ENCODE results near the gene SOX13.

Gene SOX13

GRCh38 chr1:204108312-204109141 lies 35.6 kb downstream of the SOX13 start:
- no peak for DNase-seq

- DNase-seq, result no peak
Observed at GRCh38 chr1:204110894-204111633, 38.1 kb downstream of the SOX13 start.

DNA sequence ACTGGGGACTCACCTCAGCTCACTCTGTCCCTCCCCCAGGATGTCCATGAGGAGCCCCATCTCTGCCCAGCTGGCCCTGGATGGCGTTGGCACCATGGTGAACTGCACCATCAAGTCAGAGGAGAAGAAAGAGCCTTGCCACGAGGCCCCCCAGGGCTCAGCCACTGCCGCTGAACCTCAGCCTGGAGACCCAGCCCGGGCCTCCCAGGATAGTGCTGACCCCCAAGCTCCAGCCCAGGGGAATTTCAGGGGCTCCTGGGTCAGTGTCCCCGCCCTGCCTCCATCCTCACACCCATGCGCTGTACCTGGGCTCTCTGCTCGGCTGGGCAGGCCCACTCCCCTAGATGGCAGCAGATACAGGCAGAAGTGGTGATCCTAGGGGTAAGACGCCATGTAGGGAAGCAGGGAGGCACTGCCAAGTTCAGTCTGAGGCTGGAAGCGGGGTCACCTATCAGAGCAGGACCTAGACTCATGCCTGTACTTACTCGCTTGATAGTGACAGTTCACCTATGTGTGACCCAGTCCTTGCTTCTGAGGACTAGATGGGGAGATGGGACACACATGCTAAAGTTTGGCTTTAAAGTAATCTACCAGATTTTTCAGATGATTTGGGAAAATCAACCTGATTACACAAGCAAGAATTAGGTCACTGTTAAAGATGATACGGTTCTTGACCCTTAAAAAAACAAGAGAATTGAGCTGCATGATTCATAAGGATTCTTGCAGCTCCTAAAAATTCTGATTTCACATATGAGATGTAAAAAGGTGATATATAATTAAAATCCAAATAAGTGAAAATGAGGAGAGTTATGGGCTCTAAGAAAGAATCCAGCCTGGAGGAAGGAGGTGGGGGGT lies 40.2 kb downstream of the SOX13 start:
- DNase-seq, result no peak

- DNase-seq, result no peak
Observed at GRCh38 chr1:204113896-204114295, 41.0 kb downstream of the SOX13 start.

DNA sequence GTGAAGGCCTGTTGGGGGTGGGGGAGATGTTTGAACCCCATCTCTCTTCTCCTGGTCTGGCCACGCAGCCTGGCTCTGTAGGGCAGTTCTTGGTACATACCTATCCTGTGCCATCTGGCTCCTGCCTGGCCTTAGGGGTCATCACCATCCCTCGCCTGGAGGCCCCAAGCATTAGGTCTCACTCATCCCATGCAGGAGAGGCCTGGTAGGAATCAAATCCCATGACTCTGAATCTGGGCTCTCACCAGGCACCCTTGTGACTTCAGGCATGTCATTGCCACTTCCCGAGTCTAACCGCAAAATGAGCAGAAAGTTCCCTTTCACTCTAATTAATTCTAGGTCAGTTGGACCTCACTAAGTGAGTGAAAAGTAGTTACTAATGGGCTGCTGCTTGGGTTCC lies 41.7 kb downstream of the SOX13 start:
- no peak for DNase-seq

GRCh38 chr1:204115116-204115515 lies 42.2 kb downstream of the SOX13 start:
- DNase-seq, result no peak

DNA sequence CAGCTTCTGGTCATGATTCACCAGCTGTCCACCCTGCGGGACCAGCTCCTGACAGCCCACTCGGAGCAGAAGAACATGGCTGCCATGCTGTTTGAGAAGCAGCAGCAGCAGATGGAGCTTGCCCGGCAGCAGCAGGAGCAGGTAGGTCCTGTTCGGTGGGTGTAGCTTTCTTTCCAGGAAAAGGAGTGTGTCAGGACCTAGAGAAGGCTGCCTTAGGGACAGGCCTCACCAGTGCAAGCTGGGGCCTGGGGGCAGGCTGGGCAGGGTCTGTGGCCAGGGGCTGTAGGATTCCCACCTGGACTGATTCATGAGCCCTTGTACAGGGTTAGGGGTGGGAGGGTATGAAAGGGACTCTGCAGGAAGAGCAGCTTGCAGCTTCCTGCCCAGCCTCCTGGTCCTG lies 43.6 kb downstream of the SOX13 start:
- no peak for DNase-seq

DNA sequence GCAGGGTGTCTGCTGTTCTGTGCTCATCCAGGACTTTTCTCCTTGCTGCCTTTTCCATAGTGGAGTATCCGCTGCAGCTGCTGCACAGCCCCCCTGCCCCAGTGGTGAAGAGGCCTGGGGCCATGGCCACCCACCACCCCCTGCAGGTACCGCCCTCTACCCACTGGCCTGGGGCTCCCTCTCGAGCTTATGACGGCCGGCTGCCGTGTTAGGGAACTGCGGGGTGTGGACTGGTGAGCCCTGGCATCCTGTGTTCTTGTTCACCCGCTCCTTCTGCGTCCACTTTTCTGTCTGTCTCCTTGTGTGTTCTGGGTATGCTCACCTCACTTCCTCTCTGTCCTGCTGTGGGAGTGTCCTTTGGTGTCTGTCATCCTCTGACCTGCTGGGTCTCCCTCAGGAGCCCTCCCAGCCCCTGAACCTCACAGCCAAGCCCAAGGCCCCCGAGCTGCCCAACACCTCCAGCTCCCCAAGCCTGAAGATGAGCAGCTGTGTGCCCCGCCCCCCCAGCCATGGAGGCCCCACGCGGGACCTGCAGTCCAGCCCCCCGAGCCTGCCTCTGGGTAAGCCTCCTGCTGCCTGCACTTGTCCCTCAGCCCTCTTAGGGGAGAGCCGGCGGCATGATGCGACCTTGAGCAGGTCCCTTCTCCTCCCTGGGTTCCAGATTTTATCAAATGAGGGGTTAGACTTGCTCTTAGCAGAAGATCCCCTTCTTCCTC lies 49.1 kb downstream of the SOX13 start:
- no peak for DNase-seq

- DNase-seq, result no peak
Observed at GRCh38 chr1:204123376-204123775, 50.5 kb downstream of the SOX13 start.

DNA sequence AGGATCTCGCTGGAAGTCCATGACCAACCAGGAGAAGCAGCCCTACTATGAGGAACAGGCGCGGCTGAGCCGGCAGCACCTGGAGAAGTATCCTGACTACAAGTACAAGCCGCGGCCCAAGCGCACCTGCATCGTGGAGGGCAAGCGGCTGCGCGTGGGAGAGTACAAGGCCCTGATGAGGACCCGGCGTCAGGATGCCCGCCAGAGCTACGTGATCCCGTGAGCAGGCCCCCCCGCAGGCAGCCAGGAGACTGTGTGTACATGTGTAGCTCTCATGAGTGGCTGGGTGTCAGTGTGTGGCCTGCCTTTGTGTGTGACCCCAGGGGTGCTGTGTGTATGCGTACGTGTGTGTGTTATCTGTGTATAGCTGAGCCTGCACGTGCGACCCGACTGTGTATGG lies 51.7 kb downstream of the SOX13 start:
- no peak for DNase-seq

GRCh38 chr1:204125759-204126351 lies 52.9 kb downstream of the SOX13 start:
- no peak for DNase-seq

DNA sequence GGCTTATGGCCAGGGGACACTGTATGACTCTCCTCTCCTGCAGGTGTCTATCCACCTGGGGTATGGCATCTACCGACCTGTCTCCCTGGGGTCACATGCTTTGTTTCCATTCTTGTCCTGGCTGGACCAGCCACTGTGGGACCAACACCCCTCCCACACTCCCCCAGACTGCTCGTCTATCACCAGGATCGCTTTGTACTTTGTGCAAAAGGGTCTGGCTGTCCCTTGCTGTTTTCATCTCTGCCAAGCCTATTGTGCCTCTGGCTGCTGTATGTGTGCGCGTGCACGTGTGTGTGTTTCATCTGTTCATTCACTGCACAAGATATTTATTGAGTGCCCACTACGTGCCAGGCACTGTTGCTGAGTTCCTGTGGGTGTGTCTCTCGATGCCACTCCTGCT lies 53.5 kb downstream of the SOX13 start:
- DNase-seq, result no peak

DNA sequence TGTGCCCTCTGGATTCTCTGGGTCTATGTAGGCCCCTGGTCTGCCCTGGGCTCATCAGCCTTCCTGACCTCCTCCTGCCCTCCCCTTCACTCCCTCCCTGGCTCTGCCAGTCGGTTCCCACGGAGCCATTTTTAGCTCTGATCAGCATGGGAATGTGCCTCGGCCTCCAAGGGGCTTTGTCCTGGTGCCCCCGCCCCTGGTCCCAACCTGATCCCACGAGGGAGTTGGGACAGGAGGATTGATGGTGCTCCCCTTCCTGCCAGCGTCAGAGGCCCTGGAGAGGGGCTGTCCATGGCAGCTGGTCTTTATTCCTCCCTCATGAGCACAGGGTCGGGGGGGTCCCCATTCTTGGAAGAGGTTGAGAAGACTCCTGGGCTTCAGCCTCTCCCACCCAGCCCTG lies 54.0 kb downstream of the SOX13 start:
- DNase-seq, result no peak

GRCh38 chr1:204127597-204128242 lies 54.8 kb downstream of the SOX13 start:
- DNase-seq, result peak in 1 of 2 experiments; percentile 24

- no peak for DNase-seq
Observed at GRCh38 chr1:204128464-204128963, 55.6 kb downstream of the SOX13 start.

DNA sequence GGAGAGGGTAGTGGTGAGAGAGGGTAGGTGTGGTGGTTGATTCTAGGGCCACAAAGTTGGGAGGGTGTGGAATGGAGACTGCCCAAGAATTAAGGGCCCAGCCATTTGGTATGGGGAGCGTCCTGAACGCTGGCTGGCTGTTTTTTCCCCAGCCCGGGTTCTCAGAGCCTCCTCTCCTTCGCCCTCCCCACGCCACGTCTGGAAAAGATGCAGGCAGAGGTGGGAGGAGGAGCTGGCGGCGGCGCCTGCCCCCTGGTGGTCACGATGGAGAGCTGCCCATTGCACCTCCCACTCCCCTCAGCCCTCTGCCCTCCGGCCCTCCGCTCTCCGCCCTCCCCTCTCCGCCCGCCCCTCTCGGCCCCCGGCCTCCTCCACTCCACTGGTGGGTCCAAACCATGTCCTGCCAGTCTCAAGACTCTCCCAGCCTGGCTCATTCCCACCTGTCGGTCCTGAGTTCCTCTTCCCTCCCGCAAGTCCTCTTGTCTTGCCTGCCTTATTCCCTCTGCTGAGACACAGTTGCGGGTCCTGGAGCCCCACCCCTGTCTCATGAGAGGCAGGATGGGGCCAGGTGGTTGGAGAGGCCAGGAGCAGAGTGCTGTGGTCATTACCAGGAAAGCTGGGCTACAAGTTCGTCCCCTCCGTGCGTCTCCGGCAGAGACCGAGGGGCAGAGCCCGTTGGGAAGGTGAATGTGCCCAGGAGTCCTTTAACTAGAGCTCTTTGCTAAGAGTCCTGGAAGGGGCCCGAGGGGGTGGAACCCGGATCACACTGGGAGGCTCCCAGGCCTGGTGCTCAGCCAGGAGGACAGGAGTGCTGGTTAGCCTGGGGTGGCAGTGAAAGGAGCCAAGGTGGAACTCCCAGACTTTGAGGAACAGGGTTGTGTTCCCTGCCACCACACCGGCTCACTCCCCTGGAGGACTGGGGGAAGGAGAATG lies 56.3 kb downstream of the SOX13 start:
- DNase-seq, result peak in 1 of 2 experiments; percentile 27

DNA sequence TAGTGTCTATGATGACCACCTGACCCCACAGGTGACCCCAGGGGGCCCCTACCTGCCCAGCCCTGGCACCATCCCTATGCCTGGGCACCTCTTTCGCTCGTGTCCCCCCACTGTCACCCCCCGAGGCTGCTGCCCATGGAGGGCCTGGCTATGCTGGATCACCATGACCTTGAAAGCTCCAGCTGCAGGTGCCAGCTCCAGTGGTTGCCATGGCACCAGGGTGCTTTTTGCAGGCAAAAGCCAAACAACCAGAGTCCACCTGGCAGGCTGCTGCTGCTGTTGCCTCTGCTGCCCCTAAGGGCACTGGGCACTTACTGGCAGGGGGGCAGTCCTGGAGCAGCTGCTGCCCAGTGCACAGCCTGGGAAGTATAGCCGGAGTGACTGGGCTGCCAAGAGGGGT lies 57.3 kb downstream of the SOX13 start:
- DNase-seq, result no peak

- peak in 1 of 2 experiments; percentile 56 for DNase-seq
Observed at GRCh38 chr1:204130981-204131892, 58.3 kb downstream of the SOX13 start.

GRCh38 chr1:204131978-204132377 lies 59.1 kb downstream of the SOX13 start:
- no peak for DNase-seq
